Measurements from ENCODE around the gene PAX2.

Gene PAX2

DNA sequence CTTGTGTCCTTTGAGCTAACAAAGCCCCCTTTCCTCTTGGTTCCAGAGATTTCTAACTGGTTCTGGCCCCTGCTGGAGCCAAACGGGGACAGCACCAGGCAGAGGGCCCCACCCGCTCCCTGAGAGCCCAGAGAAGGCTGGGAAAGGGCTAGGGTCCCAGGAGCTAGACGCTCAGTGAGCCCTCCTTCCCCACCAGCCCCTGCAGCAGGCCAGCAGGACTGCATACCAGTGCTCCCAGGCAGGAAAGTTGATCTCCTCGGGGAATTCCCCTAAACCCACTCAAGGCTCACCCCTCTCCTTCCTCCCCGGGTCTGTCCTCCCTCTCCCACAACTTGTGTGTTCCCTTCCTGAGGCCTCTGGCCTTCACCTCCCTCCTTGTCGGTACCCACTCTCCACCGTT is 47.7 kb downstream of the PAX2 start:
- DNase-seq, result no peak

DNA sequence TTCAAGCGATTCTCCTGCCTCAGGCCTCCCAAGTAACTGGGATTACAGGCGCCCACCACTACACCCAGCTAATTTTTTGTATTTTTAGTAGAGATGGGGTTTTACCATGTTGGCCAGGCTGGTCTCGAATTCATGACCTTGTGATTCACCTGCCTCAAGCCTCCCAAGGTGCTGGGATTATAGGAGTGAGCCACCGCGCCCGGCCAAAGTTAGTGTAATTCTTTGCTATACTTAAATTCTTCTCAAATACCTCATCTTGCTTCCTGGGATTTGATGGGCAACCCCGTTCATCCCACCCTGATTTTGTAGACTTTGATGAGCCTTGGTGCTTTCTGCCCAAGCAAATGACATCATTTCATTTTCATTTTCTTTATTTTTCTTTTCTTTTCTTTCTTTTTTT is 54.5 kb downstream of the PAX2 start:
- no peak for DNase-seq

- DNase-seq, result no peak
Measured at GRCh38 chr10:100800931-100801330, 55.5 kb downstream of the PAX2 start.

DNA sequence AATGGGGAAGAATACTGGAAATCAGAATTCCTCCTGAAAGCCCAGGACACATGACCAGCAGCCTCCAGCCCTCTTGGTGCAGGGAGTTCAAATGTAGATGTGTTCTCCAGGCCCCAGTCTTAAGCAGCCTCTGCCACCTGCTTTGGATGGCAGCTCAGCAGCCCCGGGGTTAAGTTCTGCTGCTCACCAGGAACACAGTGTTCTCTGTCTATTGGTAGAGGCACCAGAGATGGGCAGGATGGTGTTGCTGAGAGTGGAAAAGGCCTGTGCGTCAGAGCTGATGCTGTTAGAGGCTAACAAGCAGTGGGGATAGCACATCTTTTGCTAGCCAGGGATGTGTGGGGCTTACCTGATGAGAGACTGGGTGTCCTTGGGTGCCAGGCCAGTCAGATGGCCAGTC is 56.8 kb downstream of the PAX2 start:
- DNase-seq, result no peak

GRCh38 chr10:100802607-100803006 is 57.2 kb downstream of the PAX2 start:
- no peak for DNase-seq

DNA sequence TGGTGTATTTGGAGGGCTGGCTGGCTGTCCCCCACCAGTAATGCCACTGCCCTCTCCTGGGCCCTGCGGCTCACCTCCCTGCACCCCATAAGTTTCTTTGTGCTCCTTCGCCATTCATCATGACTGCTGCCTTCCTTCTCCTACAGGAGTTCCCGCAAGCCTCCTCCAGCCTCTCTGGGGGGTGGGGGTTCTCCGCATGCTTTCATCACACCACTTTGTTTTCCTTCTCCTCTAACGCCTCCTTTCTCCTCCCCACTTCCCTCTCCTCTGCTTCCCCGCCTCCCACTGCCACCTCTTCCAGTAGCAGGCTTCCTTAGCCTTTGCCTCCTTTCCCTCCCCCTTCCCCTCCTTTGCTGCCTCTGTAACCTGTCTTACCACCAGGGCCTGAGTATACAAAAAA is 58.1 kb downstream of the PAX2 start:
- DNase-seq, result no peak

DNA sequence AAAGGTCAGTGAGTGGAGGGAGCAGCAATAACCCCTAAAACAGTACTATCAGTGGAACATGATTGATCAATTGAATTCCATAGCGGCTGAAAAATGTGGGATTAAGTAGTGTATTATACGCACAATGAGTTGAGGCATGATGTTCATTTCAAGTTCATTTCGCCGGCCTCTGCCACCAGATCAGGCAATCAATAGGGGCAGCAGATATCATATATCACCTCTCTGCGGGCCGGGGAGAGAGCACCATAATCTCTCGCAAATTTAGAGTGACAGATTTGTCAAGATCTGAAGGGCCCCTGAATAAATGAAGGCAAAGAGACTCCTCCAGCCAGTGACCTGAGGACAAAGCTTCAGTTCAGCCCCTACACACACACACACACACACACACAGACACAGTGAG is 58.5 kb downstream of the PAX2 start:
- DNase-seq, result no peak

DNA sequence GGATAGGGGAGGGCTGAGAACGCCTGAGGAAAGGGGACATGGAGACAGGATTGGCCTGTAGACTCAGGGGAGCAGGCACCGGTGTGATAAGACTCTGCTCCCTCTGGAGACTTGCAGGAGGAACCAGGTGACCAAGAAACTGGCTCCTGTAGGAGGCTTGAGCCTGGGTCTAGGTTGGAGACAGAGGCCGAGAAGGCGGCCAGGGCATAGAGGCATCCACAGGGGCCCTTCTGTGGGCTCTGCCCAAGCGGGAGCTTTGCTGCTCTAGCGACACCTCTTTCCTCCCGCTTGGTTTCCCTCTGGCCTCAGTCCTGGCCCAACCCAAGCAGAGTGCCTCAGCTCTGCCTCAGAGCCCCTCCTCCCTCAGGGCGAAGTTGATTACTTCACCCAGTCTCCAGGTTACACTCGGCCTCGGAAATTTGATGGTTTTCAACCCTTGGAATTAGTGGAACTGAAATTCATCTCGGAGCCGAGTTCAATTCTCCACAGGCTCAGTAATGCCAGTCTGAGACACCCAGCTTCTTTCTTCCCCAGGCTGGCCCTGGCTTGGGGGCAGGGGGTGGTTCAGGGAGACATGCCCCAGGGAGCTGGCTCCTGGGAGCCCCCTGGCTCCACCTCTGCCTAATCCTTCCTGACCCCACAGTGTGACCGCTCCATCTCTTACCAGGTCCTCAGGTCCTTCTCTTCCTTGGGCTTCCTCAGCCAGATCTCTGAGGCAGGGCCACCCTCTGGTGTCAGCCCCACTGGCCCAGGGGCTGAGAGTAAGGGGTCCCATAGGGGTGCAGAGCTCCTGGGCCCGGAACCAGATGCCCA is 60.4 kb downstream of the PAX2 start:
- no peak for DNase-seq

- no peak for DNase-seq
Measured at GRCh38 chr10:100806356-100806645, 60.9 kb downstream of the PAX2 start.

DNA sequence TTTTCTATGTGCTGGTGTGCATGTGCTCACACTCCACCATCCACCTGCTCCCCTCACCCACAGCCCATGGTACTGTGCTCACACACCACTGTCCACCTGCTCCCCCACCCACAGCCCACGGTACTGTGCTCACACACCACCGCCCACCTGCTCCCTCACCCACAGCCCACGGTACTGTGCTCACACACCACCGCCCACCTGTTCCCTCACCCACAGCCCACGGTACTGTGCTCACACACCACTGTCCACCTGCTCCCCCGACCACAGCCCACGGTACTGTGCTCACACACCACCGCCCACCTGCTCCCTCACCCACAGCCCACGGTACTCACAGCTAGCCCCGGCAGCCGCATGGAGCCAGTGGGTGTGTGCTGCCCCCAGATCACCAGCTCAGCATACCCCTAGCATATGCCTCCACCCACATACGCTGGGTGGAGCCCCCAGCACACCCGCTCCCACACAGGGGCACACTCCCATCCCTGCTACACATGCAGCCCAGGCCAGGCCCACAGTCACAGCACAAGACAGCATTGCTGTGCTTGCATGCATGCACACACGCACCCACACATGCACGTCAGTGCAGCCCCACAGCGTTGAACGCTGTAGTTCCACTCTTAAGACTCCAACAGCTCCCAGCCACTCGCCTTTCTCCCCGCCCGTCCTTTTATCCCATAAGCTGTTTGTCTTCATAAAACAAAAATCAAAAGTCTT is 62.0 kb downstream of the PAX2 start:
- no peak for DNase-seq

GRCh38 chr10:100808876-100809275 is 63.5 kb downstream of the PAX2 start:
- no peak for DNase-seq

GRCh38 chr10:100810091-100810834 is 64.9 kb downstream of the PAX2 start:
- no peak for DNase-seq

DNA sequence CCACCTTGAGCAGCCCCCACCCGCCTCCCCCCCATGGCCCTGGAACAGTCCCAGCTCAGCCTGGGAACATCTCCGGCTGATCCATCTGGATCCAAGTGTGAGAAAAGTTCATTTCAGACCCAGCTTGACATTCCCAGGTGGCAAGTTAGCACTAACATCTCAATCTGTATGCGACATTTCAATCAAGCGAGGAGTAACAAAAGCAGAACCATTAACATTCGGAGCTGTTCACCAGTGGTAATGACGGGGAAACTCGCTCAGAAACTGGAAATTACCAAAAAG is 65.4 kb downstream of the PAX2 start:
- DNase-seq, result no peak

DNA sequence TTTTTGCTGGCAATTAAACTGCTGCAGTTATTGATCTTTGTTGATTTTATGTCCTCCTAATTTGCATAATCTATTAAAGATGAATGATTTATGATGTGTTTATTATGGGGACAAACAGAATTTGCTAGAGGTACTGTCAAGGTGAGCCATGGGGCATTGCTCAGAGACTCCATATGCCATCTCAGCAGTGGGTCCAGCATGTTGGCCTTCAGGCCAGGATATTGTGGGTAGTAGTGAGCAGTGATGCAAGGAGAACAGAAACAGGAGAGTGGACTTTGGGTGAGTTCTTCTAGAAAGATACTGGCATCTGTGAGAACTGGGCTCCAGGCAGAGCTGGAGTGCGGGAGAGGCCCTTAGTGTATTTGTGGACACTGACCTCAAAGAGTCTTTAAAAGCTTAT is 65.9 kb downstream of the PAX2 start:
- DNase-seq, result no peak

DNA sequence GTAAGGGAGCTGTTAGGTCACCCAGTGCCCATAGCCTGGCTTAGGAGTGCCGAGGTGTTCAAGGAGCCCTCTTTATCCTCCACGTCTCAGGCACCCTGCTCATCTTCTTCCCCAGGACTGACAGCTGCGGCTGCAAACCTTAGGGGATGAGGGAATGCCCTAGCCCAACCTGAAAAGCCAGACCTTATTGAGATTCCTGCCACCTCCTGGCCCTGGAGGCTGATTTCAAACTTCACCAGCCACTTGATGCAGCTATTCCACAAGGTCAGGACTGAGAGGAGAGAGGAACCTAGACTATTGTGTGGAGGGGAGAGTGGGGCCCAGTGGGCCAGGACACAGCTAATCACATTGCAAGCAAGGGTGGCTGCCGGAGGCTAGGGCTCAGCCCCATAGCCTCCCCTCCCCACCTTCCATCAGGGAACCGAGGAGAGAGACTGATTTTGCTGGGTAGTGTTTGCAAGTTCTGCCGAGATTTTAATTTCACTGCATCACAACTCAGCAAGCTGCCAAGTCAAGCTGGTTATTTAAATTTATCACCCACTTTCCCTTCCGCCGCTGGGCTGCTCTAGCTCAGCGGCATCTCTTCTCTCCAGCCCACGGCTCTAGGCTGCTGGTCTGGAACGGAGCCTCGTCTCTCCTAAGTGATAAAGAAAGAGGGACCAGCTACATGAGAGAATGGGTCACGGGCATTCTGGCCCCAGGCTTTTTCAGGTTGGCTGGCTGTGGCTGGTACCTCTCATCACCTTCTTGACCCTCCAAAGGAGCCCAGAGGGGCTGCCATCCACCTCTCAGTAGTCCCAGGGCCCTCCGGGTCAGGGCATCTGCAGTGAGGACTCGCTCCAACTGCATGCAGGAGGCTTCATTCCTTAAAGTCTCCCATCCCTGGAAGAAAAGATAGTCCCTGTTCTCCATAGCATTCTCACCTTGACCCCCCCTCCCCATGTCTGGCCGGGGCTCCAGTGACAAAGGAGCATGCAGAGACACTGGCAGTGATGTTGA is 66.7 kb downstream of the PAX2 start:
- no peak for DNase-seq

- DNase-seq, result no peak
Measured at GRCh38 chr10:100812978-100813377, 67.6 kb downstream of the PAX2 start.

GRCh38 chr10:100814751-100815474 is 69.5 kb downstream of the PAX2 start:
- DNase-seq, result no peak

GRCh38 chr10:100816671-100817070 is 71.3 kb downstream of the PAX2 start:
- no peak for DNase-seq

DNA sequence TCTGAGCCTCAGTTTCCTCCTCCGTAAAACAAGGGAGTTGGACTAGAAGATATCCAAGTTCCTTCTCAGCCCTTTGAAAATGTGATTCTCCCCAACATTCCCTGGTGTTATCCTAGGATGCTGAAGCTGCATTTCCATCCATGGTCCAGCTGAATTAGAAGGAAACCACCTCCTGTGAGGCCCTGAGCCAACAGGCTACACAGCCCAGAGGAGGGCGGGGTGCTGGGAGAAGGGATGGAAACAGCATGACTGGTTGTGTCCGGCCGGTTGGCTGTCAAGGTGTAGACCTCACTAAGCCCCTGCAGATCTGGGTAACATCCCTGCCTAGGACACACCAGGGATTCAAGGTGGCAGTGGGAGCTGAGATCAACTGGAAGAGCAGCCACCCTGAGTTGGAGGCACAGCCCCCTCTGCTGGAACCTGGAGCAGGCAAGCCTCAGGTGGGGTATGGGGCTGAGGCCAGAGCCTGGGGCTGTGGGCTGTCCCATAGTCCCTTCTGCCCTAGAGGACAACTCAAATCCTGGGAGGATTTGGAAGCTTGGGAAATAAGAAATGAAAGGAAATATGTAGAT is 72.0 kb downstream of the PAX2 start:
- no peak for DNase-seq

- DNase-seq, result no peak
Measured at GRCh38 chr10:100819424-100819823, 74.0 kb downstream of the PAX2 start.

GRCh38 chr10:100823194-100823593 is 77.8 kb downstream of the PAX2 start:
- DNase-seq, result no peak

DNA sequence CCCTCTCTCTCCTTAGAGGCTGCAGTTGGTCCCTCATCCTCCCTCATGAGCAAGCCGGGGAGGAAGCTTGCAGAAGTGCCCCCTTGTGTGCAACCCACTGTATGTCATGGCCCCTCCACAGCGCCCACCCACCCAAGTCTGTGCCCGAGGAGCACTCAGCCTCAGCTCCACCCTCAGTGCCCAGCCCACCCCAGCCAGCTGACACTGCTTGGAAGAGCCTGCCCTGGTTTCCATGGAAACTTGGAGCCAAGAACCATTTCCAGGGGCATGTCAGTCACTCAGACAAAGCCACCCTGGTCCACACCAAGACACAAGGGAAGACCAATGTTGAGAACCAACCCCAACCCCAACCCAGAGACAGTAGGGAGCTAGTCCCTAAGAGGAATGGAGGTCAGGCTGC is 79.5 kb downstream of the PAX2 start:
- DNase-seq, result no peak

Measured in T-helper 9 cell (primary cell).